HEK293T (cell line): ENCODE data around the gene TMA7B.

Source experiments
- CTCF ChIA-PET: fragments of 350-600 bp; formaldehyde crosslinking; extraction: SDS; loops from one replicate; lab custom pipeline; 2021; ENCODE audit warnings: antibody characterized with exemption, inconsistent platforms; lab: Yijun Ruan, JAX
- POLR2A ChIA-PET: fragments of 350-600 bp; formaldehyde crosslinking; extraction: SDS; loops from one replicate; lab custom pipeline; 2020; ENCODE audit warnings: antibody characterized with exemption, inconsistent platforms; lab: Yijun Ruan, JAX
- DNase-seq: peaks from one replicate; pipeline ENCODE4 v3.0.0; 2012; ENCODE audit warnings: mixed read lengths; ENCODE audit errors: extremely low spot score
- ARNT ChIP-seq: fragments of 450-650 bp; IDR thresholded peaks from 2 replicates; pipeline ENCODE4 v1.6.1; 2017; ENCODE audit warnings: mild to moderate bottlenecking
- BHLHE40 ChIP-seq: fragments of 450-650 bp; IDR thresholded peaks from 2 replicates; pipeline ENCODE4 v1.6.1; 2016; ENCODE audit warnings: mild to moderate bottlenecking, moderate library complexity, borderline replicate concordance
- CTBP1 ChIP-seq: fragments of 450-650 bp; IDR thresholded peaks from 2 replicates; pipeline ENCODE4 v1.6.1; 2016; ENCODE audit warnings: borderline replicate concordance
- ELF4 ChIP-seq: fragments of 450-650 bp; IDR thresholded peaks from 2 replicates; pipeline ENCODE4 v1.6.1; 2017; ENCODE audit warnings: antibody characterized with exemption
- FOXA1 ChIP-seq: fragments of 450-650 bp; IDR thresholded peaks from 2 replicates; pipeline ENCODE4 v1.6.1; 2016; ENCODE audit warnings: mild to moderate bottlenecking
- FOXK2 ChIP-seq: fragments of 450-650 bp; IDR thresholded peaks from 2 replicates; pipeline ENCODE4 v1.6.1; 2016; ENCODE audit warnings: mild to moderate bottlenecking
- FOXM1 ChIP-seq: fragments of 450-650 bp; IDR thresholded peaks from 2 replicates; pipeline ENCODE4 v1.6.1; 2017; ENCODE audit warnings: mild to moderate bottlenecking, borderline replicate concordance
- HDGF ChIP-seq: fragments of 450-650 bp; IDR thresholded peaks from 2 replicates; pipeline ENCODE4 v1.6.1; 2017; ENCODE audit warnings: antibody characterized with exemption, borderline replicate concordance
- L3MBTL2 ChIP-seq: fragments of 450-650 bp; conservative IDR thresholded peaks from 2 replicates; pipeline ENCODE4 v1.6.1; 2016; ENCODE audit warnings: mild to moderate bottlenecking
- LEF1 ChIP-seq: fragments of 450-650 bp; IDR thresholded peaks from 2 replicates; pipeline ENCODE4 v1.6.1; 2017; ENCODE audit warnings: mild to moderate bottlenecking, borderline replicate concordance
- NFRKB ChIP-seq: fragments of 450-650 bp; IDR thresholded peaks from 2 replicates; pipeline ENCODE4 v1.6.1; 2016; ENCODE audit warnings: mild to moderate bottlenecking, moderate library complexity
- SP1 ChIP-seq: fragments of 450-650 bp; IDR thresholded peaks from 2 replicates; pipeline ENCODE4 v1.6.1; 2017
- SUZ12 ChIP-seq: fragments of 450-650 bp; IDR thresholded peaks from 2 replicates; pipeline ENCODE4 v1.6.1; 2016; ENCODE audit warnings: mild to moderate bottlenecking
- TARDBP ChIP-seq: fragments of 450-650 bp; IDR thresholded peaks from 2 replicates; pipeline ENCODE4 v1.6.1; 2016
- ZNF384 ChIP-seq: fragments of 450-650 bp; IDR thresholded peaks from 2 replicates; pipeline ENCODE4 v1.6.1; 2016
- TF ChIP-seq, protein P1 (sequence below): fragments of 450-650 bp; IDR thresholded peaks from 2 replicates; pipeline ENCODE4 v1.6.1; 2016

The TMA7B gene

DNA sequence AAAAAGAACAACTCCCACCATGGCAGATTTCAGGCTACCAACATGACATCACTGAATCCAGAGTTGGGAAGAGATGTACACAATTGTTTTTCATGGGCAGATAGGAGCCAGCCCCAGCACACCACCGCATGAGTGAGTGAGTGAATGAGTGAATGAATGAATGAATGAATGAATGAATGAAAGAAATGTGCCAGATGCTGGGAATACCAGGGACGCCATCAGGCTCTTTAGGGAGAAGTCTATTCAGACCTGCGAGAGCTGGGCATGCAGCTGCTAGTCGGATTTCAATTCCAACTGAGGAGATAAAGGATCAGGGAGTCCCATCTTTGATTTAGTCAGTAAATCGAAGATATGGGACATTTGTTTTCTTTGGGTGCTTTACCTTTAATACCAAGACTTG, 19.3 kb downstream of the TMA7B start:
- no peak for TF ChIP-seq SP1
- TF ChIP-seq, protein P1, sequence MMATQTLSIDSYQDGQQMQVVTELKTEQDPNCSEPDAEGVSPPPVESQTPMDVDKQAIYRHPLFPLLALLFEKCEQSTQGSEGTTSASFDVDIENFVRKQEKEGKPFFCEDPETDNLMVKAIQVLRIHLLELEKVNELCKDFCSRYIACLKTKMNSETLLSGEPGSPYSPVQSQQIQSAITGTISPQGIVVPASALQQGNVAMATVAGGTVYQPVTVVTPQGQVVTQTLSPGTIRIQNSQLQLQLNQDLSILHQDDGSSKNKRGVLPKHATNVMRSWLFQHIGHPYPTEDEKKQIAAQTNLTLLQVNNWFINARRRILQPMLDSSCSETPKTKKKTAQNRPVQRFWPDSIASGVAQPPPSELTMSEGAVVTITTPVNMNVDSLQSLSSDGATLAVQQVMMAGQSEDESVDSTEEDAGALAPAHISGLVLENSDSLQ, result no peak
- no peak for TF ChIP-seq HDGF
- no peak for TF ChIP-seq L3MBTL2
- no peak for TF ChIP-seq SUZ12
- no peak for TF ChIP-seq ZNF384
- no peak for TF ChIP-seq BHLHE40
- no peak for TF ChIP-seq ELF4
- no peak for TF ChIP-seq CTBP1
- TF ChIP-seq TARDBP, result no peak
- TF ChIP-seq NFRKB, result no peak
- TF ChIP-seq FOXA1, result no peak
- TF ChIP-seq FOXM1, result no peak
- no peak for TF ChIP-seq LEF1
- no peak for TF ChIP-seq FOXK2
- no peak for TF ChIP-seq ARNT
- ChIA-PET POLR2A (no interaction called here), CTCF (no interaction called here)
- no peak for DNase-seq

DNA sequence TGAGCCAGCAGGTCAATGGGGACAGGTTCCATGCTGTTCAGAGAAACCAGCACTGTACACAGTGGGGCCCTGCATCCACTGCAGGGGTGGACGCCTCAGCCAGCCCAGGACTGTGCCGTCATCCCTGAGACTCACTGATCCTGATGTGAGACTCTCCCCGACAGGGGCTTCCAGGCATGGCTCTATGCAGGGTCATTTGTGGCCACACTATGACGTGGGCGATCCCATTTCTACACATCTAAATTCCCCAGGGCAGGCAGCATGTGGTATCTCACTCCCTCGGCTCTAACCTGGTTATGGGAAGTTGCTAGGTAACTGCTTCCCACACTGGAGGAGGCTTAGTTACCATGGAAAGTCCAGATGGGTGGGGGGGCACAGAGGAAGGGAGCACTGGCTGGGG, 20.4 kb downstream of the TMA7B start:
- TF ChIP-seq SUZ12 (no peak), FOXA1 (no peak), BHLHE40 (no peak), CTBP1 (no peak), HDGF (no peak), LEF1 (no peak), FOXK2 (no peak), FOXM1 (no peak), ARNT (no peak)
- TF ChIP-seq, protein P1, result no peak
- CTCF ChIA-PET, result no interaction called here
- no peak for DNase-seq
- POLR2A ChIA-PET, result no interaction called here

DNA sequence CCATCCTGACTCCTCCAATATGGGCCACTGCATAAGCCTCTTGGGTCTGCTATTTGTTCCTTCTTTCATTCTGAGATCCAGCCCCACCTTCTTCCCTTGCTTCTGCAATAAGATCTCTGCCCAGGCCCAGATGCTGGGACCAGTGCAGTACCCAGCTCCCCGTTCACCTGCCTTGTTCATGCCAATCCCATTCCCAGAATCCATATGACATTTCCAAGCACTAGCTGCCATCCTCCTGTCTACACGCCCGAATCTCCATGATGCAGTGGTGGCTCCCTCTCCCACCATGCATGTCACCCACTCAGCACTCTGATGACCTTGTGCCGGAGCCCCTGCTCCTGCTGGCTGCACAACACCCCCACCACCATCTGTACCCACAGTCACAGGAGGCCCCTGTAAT, 23.1 kb downstream of the TMA7B start:
- TF ChIP-seq, protein P1, result no peak
- TF ChIP-seq FOXK2 (no peak), SUZ12 (no peak), BHLHE40 (no peak), ELF4 (no peak), FOXM1 (no peak), FOXA1 (no peak), TARDBP (no peak), ARNT (no peak), NFRKB (no peak), SP1 (no peak), ZNF384 (no peak)
- no peak for DNase-seq
- ChIA-PET CTCF (no interaction called here), POLR2A (interaction anchor here (0.6 kb wide), 1 partner anchor 470 kb away, joined by 3 read pairs; no protein-coding TSS in a partner anchor)

DNA sequence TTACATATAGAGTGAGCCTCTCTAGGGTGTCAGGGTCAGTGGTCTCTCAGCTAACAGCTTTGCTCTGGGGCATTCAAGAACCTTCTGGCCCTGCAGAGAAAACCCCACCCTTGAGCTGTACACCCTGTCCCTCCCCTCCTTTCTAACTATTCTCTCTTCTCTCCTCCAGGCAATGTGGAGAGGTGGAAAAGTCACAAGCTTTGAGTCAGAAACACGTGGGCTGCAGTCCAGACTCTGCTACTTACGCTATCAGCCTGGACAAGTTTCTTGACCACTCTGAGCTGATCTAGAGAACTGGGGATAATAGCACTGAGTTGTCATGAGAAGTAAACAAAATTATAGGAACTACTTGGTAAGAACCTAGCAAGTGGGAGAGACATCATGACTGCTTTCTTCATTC, 23.8 kb downstream of the TMA7B start:
- DNase-seq, result no peak
- POLR2A ChIA-PET, result no interaction called here
- no peak for TF ChIP-seq SUZ12
- TF ChIP-seq CTBP1, result no peak
- no peak for TF ChIP-seq HDGF
- TF ChIP-seq FOXK2, result no peak
- no peak for TF ChIP-seq FOXM1
- no peak for TF ChIP-seq ZNF384
- no peak for TF ChIP-seq L3MBTL2
- no peak for TF ChIP-seq NFRKB
- TF ChIP-seq LEF1, result no peak
- CTCF ChIA-PET, result no interaction called here

DNA sequence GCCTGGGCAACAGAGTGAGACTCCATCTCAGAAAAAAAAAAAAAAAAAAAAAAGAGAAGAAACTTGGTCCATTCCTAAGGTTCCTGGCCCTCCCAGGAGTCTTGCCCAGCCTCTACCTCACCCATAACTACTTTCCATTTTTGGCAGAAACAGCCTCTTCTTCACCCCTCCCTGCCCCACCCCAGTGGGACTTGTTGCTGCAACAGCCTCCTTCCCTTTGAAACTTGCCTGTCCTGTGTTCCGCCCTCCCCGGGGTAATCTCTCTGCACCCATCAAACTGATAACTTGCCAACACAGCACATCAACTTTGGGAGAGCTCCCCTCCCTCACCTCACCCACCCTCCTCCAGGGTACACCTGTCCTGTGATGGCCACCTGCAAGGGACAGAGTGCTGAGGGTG, 24.5 kb downstream of the TMA7B start:
- TF ChIP-seq LEF1 (no peak), FOXM1 (no peak)
- CTCF ChIA-PET, result no interaction called here
- DNase-seq, result no peak
- POLR2A ChIA-PET, result no interaction called here

DNA sequence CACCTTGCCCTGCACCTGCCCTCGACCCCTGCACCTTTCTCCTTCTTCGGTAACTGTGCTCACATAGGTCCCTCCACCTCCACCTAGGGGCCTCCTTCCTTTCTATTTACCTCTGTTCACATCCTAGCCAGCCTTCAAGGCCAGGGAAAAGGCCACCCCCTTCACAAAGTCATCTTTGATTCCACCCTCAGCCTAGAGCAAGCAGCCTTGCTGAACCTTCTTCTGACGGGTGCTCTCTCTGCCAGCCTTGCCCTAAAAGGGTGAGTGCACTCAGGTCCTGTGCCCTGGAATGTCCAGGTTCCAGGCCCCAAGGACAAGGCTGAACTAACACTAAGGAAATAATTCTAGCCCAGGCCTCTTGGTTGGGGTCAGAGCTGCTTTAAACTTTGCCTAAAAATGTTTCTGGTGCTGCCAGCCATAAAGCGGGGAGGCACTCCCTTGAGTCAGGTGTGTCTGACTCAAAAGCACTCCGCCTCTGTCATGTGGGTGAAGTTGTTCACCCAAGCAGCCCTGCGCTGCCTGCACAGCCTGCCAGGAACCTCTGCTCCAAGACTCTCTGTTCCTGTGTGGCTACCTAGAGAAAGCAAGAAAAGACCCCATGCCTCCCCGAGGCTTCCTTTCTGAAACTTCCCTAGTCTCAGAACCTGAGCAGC, 25.3 kb downstream of the TMA7B start:
- DNase-seq, result no peak
- TF ChIP-seq FOXK2, result no peak
- TF ChIP-seq TARDBP, result no peak
- no peak for TF ChIP-seq BHLHE40
- TF ChIP-seq SUZ12, result no peak
- TF ChIP-seq ELF4, result no peak
- TF ChIP-seq NFRKB, result no peak

More for the DNA sequence above, 25.3 kb downstream of the TMA7B start:
- ChIA-PET POLR2A (no interaction called here), CTCF (no interaction called here)
